ENCODE results near the gene SCN2A.

The SCN2A gene

GRCh38 chr2:165436559-165436958 lies 197.3 kb downstream of the SCN2A start:
- no peak for DNase-seq (ENCODE audit: low read depth)
- H3K4me3 ChIP-seq (ENCODE audit: low read depth, low read length) = no peak overlapping the region
- no peak for TF ChIP-seq CTCF (IDR thresholded peaks at IDR 0.05; ENCODE audit: low read depth, low read length, missing control alignments)
- in situ Hi-C loops (cut with HindIII; ENCODE audit: low sequenced_read_pairs) = no loop called here

- no peak overlapping the region for H3K4me3 ChIP-seq (ENCODE audit: low read depth, low read length)
- in situ Hi-C loops (cut with HindIII; ENCODE audit: low sequenced_read_pairs) = no loop called here
- TF ChIP-seq CTCF (IDR thresholded peaks at IDR 0.05; ENCODE audit: low read depth, low read length, missing control alignments) = no peak
- peak; percentile 80 for DNase-seq (ENCODE audit: low read depth)
Measured at GRCh38 chr2:165440367-165440766, 201.2 kb downstream of the SCN2A start.

All from astrocyte of the cerebellum (primary cell).